ENCODE data around the gene CELF4. TPM values are rescaled to one million over a fixed set of nuclear protein-coding genes. Genes with fewer than 3 reads are reported as not detected.

Gene CELF4
- total RNA-seq, 1 donor from 2014 or later, result not detected

GRCh38 chr18:37285825-37286224 is 279.8 kb downstream of the CELF4 start:
- H3K36me3 ChIP-seq (ENCODE audit: control insufficient read depth, insufficient read depth, low read length), result no peaks in the 10 kb centered on the region
- no peak overlapping the region for H3K4me3 ChIP-seq (ENCODE audit: low read depth, low read length)
- peaks cover 29% of the 10 kb centered on the region for H3K27me3 ChIP-seq (ENCODE audit: control insufficient read depth, insufficient read depth, low read length)
- TF ChIP-seq CTCF (IDR thresholded peaks at IDR 0.05; ENCODE audit: insufficient read depth, low read length, poor library complexity, severe bottlenecking), result no peak
- DNase-seq (ENCODE audit: low read depth), result no peak

- Histone ChIP-seq H3K4me3 (ENCODE audit: low read depth, low read length) (no peak overlapping the region), H3K27me3 (ENCODE audit: control insufficient read depth, insufficient read depth, low read length) (peaks cover 32% of the 10 kb centered on the region), H3K36me3 (ENCODE audit: control insufficient read depth, insufficient read depth, low read length) (no peaks in the 10 kb centered on the region)
- no peak for DNase-seq (ENCODE audit: low read depth)
- no peak for TF ChIP-seq CTCF (IDR thresholded peaks at IDR 0.05; ENCODE audit: insufficient read depth, low read length, poor library complexity, severe bottlenecking)
These were observed 281.3 kb downstream of the CELF4 start for GRCh38 chr18:37284260-37284659.

GRCh38 chr18:37282386-37283037 is 283.1 kb downstream of the CELF4 start:
- TF ChIP-seq CTCF (IDR thresholded peaks at IDR 0.05; ENCODE audit: insufficient read depth, low read length, poor library complexity, severe bottlenecking), result peak; percentile 59
- no peak for DNase-seq (ENCODE audit: low read depth)
- peaks cover 37% of the 10 kb centered on the region for H3K27me3 ChIP-seq (ENCODE audit: control insufficient read depth, insufficient read depth, low read length)

GRCh38 chr18:37280701-37281393 is 284.8 kb downstream of the CELF4 start:
- H3K36me3 ChIP-seq (ENCODE audit: control insufficient read depth, insufficient read depth, low read length), result no peaks in the 10 kb centered on the region
- no peak for TF ChIP-seq CTCF (IDR thresholded peaks at IDR 0.05; ENCODE audit: insufficient read depth, low read length, poor library complexity, severe bottlenecking)
- no peak overlapping the region for H3K4me3 ChIP-seq (ENCODE audit: low read depth, low read length)
- DNase-seq (ENCODE audit: low read depth), result no peak
- peaks cover 39% of the 10 kb centered on the region for H3K27me3 ChIP-seq (ENCODE audit: control insufficient read depth, insufficient read depth, low read length)

More at GRCh38 chr18:37282386-37283037, 283.1 kb downstream of the CELF4 start:
- Histone ChIP-seq H3K4me3 (ENCODE audit: low read depth, low read length) (no peak overlapping the region), H3K36me3 (ENCODE audit: control insufficient read depth, insufficient read depth, low read length) (no peaks in the 10 kb centered on the region)

GRCh38 chr18:37277804-37278203 is 287.8 kb downstream of the CELF4 start:
- H3K4me3 ChIP-seq (ENCODE audit: low read depth, low read length), result no peak overlapping the region
- no peak for DNase-seq (ENCODE audit: low read depth)
- peaks cover 53% of the 10 kb centered on the region for H3K27me3 ChIP-seq (ENCODE audit: control insufficient read depth, insufficient read depth, low read length)
- TF ChIP-seq CTCF (IDR thresholded peaks at IDR 0.05; ENCODE audit: insufficient read depth, low read length, poor library complexity, severe bottlenecking), result no peak
- H3K36me3 ChIP-seq (ENCODE audit: control insufficient read depth, insufficient read depth, low read length), result no peaks in the 10 kb centered on the region

Measured in kidney epithelial cell (primary cell).